Heart left ventricle (tissue), 16 donors: Measurements from ENCODE around the gene MKRN2OS. TPM values are rescaled to one million over a fixed set of nuclear protein-coding genes. Genes with fewer than 3 reads are reported as not detected.

Source experiments
- ATAC-seq, 4 donors: fragments of 200-7000 bp; cut with Tn5 transposase; one replicate each; pipeline ENCODE4 v1.9.1; 2020 to 2022; ENCODE audit warnings: moderate library complexity in 4 of 4, mild to moderate bottlenecking in 3 of 4, moderate number of reproducible peaks in 1 of 4
- DNase-seq, 5 donors: peaks; one replicate each; pipeline ENCODE4 v3.0.0-alpha.2; 2020
- H3K27ac ChIP-seq, 12 donors: fragments of 200-600 bp; sonication (generic) in 4 of 12; one replicate each; pipeline versions ENCODE4 v1.5.0 to v1.8.0; 2016 to 2022; ENCODE audit warnings: mild to moderate bottlenecking in 2 of 12
- H3K27me3 ChIP-seq, 9 donors: fragments of 200-600 bp; sonication (generic) in 2 of 9; one replicate each; pipeline versions ENCODE4 v1.5.1 to v1.8.0; 2016 to 2022; ENCODE audit warnings: mild to moderate bottlenecking in 3 of 9
- H3K36me3 ChIP-seq, 9 donors: fragments of 200-600 bp; sonication (generic) in 2 of 9; one replicate each; pipeline versions ENCODE4 v1.5.0 to v1.8.0; 2018 to 2022; ENCODE audit warnings: mild to moderate bottlenecking in 2 of 9
- H3K4me1 ChIP-seq, 12 donors: fragments of 200-600 bp; sonication (generic) in 4 of 12; one replicate each; pipeline versions ENCODE4 v1.5.0 to v1.8.0; 2016 to 2022; ENCODE audit warnings: mild to moderate bottlenecking in 3 of 12
- H3K4me3 ChIP-seq, 12 donors: fragments of 200-600 bp; sonication (generic) in 4 of 12; one replicate each; pipeline versions ENCODE4 v1.5.0 to v1.8.0; 2017 to 2022; ENCODE audit warnings: mild to moderate bottlenecking in 9 of 12, moderate library complexity in 4 of 12
- H3K9me3 ChIP-seq, 12 donors: fragments of 200-600 bp; sonication (generic) in 4 of 12; one replicate each; pipeline versions ENCODE4 v1.5.0 to v1.8.0; 2016 to 2022; ENCODE audit warnings: mild to moderate bottlenecking in 1 of 12
- POLR2A ChIP-seq, 2 donors: fragments of 450-650 bp; IDR thresholded peaks; one replicate each; pipeline ENCODE4 v1.6.1; 2017; ENCODE audit warnings: antibody characterized with exemption in 2 of 2, mild to moderate bottlenecking in 2 of 2, moderate library complexity in 2 of 2
- WGBS, 4 donors: extraction: QIAGEN DNeasy Blood & Tissue Kit in 2 of 4; methylation state at CpG; one replicate each; pipeline versions ENCODE4 v1.1.5 to v1.1.7; 2013 to 2018; 5-methylcytosine and 5-hydroxymethylcytosine counted together
- intact Hi-C, 10 donors: fragments of 100-400 bp; cut with DNase I; formaldehyde crosslinking; loops; one replicate each; pipeline versions ENCODE4 v1.11.1 to v1.14.2; 2022
- polyA plus RNA-seq, 2 donors: library from polyadenylated mRNA; stranded (reverse); fragments of 200-250 nt; gene quantifications; one replicate each; pipeline ENCODE4 v1.2.3, GENCODE V29; 2013
- total RNA-seq, 9 donors: library from RNA; depleted of rRNA in 2 of 9; stranded (reverse); fragments of >200 nt in 2 of 9; fragmentation: NEBNext Ultra II Directional in 3 of 9; extraction: Animal tissue kit (Norgen Biotek cat#: 25700) in 3 of 9; gene quantifications; one replicate each; pipeline versions ENCODE4 v1.1.0 to v1.2.4, GENCODE V29; 2016 to 2023
- TF ChIP-seq, protein P1 (sequence below), 12 donors: fragments of 200-600 bp; sonication (generic) in 4 of 12; IDR thresholded peaks; one replicate each; pipeline versions ENCODE4 v1.5.0 to v1.8.0; 2018 to 2022; ENCODE audit warnings: antibody characterized with exemption in 12 of 12, mild to moderate bottlenecking in 5 of 12
- donor health status: ischemic (EF 13 %, LVEDD 7.1; RV severe dilation, severe dysfunction).
- donor health status: healthy with polysubstance abuse.
- donor health status: DM: no; HTN: yes; CAD: no.
- donor health status: DM: no; HTN: no; CAD: no.
- donor health status: ischemic (EF 25% LVEDD 6.9; RV normal size, moderate dysfunction).
- donor health status: ischemic (EF 25% LVEDD 5.7; RV mildly dilated, moderate dysfunction).
- donor health status: healthy.
- donor health status: DM: yes; HTN: yes; CAD: no.
- donor health status: ischemic (EF 35%, LVEDD 5.7; RV mildly dilated, moderate dysfunction).
- donor health status: nonischemic (EF 11% LVEDD 7.7; RV severe dilation, severe dysfunction).
- donor health status: DM: yes; HTN: yes; CAD: no.
- donor health status: PGD.
- donor health status: ischemic (EF 29% LVEDD 5.4; RV normal size, mild dysfunction).
- donor health status: nonischemic (EF 23%, LVEDD 6.1; RV moderate dilation, normal function).

The MKRN2OS gene
- total and polyA plus RNA-seq, 11 donors, result 0.42 to 11.4 (median 1.1) TPM; not detected in 4

DNA sequence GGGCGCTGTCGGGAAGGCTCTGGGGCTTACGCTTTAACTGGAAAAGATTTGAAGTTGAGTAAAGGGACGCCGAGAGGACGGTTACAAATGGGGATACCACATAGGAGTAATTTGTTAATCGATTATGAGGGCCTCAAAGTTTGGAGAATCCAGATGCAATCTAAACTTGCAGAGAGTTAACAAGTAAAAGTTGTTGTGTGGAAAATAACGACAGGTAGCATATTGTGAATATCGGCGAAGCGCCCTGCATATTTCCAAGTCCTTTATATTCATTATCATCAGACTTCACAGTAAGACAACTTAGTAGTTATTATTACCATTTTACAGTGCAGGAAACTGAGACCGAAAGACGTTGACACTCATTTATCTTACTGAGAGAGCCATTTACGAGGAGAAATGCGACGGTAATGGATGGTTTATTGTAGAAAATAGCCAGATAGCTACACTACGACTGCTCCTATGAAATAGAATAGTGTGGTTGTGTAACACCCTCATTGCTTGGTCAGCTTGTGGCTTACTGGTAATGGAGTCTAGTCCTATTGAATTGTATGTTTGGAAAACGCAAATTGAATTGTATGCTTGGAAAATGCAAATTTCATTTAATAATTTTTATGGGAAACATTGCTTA, 12.3 kb upstream of the MKRN2OS start:
- ATAC-seq, result peak in 1 of 4 donors; percentile 20
- Histone ChIP-seq H3K4me1 (peaks cover 0 to 68% (median 53%) of the 10 kb centered on the region in 12 donors), H3K27ac (peak overlapping the region; percentile 91 to 99 (median 96)), H3K9me3 (no peaks in the 10 kb centered on the region), H3K4me3 (peak overlapping the region; percentile 66 to 96 (median 88)), H3K36me3 (no peaks in the 10 kb centered on the region), H3K27me3 (peaks cover 0 to 14% (median 0%) of the 10 kb centered on the region in 9 donors)
- TF ChIP-seq POLR2A (IDR thresholded peaks at IDR 0.05), result no peak
- TF ChIP-seq, protein P1, sequence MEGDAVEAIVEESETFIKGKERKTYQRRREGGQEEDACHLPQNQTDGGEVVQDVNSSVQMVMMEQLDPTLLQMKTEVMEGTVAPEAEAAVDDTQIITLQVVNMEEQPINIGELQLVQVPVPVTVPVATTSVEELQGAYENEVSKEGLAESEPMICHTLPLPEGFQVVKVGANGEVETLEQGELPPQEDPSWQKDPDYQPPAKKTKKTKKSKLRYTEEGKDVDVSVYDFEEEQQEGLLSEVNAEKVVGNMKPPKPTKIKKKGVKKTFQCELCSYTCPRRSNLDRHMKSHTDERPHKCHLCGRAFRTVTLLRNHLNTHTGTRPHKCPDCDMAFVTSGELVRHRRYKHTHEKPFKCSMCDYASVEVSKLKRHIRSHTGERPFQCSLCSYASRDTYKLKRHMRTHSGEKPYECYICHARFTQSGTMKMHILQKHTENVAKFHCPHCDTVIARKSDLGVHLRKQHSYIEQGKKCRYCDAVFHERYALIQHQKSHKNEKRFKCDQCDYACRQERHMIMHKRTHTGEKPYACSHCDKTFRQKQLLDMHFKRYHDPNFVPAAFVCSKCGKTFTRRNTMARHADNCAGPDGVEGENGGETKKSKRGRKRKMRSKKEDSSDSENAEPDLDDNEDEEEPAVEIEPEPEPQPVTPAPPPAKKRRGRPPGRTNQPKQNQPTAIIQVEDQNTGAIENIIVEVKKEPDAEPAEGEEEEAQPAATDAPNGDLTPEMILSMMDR (IDR thresholded peaks at IDR 0.05), result peak in 1 of 12 donors; percentile 6
- intact Hi-C loops, result loop anchor here in 6 of 10 donors (2.0 to 10.0 kb wide), 4 partner anchors 105 to 107 kb away; partner anchors contain the start of gene RAF1 (in 5 of the 6)
- no peak for DNase-seq
- 1 to 2% (median 1%) methylated on average over 18 of the region's 18 CpGs for WGBS, 4 donors

DNA sequence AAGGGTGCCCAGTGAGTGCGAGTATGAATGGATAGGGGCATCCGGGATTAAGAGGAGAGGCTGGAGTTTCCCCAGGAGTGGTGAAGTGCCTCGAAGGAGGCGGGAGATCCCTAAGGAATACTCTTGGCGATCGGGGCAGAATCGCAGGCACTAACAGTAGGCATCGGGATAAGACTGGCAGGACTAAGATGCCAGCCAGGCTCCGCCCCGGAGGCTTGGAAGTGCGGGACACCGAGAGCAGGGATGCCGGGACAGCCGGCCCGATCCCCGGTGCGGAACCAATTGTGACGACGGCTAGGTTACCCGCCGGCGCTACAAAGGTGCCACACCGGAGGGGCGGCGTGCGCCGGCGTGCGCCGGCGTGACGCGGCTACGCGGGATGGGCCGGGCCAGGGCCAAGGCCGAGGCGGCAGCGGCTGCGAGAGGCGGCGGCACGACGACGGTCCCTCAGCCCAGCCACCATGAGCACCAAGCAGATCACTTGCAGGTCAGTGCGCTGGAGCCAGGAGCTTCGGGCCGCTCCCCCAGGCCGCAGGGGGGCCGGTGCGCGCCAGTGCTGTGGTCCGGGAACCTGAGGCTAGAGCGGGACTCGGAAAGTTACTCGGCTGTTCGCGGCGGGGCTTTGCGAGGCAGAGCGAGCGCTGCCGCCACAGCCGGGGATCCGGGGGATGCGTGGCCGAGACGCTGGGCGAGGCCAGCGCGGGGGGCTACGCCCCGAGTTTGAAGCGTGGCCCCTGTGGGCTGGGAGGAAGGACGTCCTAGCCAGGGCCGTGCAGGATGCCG, 11.6 kb upstream of the MKRN2OS start, which contains the start of gene MKRN2:
Gene MKRN2, plus strand, starts transcription at position 398 of the 783 bp plus-strand sequence. Its CDS starts 64 bp downstream, at position 462.
- Histone ChIP-seq H3K9me3 (no peaks in the 10 kb centered on the region), H3K27ac (peak within 1 kb of the TSS; percentile 91 to 99 (median 96)), H3K4me3 (peak within 1 kb of the TSS; percentile 66 to 96 (median 88)), H3K4me1 (peaks cover 0 to 61% (median 46%) of the 10 kb centered on the region in 12 donors), H3K27me3 (peaks cover 0 to 17% (median 0%) of the 10 kb centered on the region in 9 donors), H3K36me3 (no peaks in the 10 kb centered on the region)
- peak; percentile 88 to 95 (median 89) for DNase-seq
- TF ChIP-seq POLR2A (IDR thresholded peaks at IDR 0.05), result peak; percentile 87 to 98
- TF ChIP-seq, protein P1 (IDR thresholded peaks at IDR 0.05), result peak in 2 of 12 donors; percentile 5 to 9
- intact Hi-C loops, result loop anchor here in 6 of 10 donors (2.0 to 10.0 kb wide), 4 partner anchors 105 to 108 kb away; partner anchors contain the start of gene RAF1 (in 5 of the 6)
- peak; percentile 74 to 98 (median 94) for ATAC-seq
- 0 to 1% (median 1%) methylated on average over 25 to 77 of the region's 77 CpGs for WGBS, 4 donors

DNA sequence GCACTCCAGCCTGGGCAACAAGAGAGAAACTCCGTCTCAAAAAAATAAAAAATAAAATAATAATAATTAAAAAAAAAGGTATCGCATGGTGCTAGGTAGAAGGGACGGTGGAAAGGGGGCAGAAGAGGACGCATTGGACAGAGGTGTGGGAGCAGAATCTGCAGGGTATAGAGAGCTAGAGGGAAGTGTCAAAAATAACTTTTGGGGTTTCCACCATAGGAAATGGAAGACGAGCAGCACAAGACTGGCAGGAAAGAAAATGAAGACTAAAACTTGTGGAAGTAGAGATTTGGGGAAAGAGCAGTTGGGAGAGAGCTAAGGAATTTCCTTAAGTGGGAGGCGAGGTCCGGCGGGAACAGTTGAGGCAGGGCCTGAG, 11.0 kb upstream of the MKRN2OS start:
- Histone ChIP-seq H3K36me3 (no peaks in the 10 kb centered on the region), H3K27me3 (peaks cover 0 to 17% (median 0%) of the 10 kb centered on the region in 9 donors), H3K4me3 (peak overlapping the region; percentile 66 to 96 (median 88)), H3K9me3 (no peaks in the 10 kb centered on the region), H3K4me1 (peaks cover 0 to 56% (median 44%) of the 10 kb centered on the region in 12 donors), H3K27ac (peak overlapping the region; percentile 5 to 99 (median 96))
- WGBS, 4 donors, result 1 to 3% (median 2%) methylated on average over 8 of the region's 8 CpGs
- TF ChIP-seq, protein P1 (IDR thresholded peaks at IDR 0.05), result no peak
- TF ChIP-seq POLR2A (IDR thresholded peaks at IDR 0.05), result no peak
- no peak for DNase-seq
- intact Hi-C loops, result loop anchor here in 6 of 10 donors (2.0 to 10.0 kb wide), 4 partner anchors 106 to 108 kb away; partner anchors contain the start of gene RAF1 (in 5 of the 6)
- ATAC-seq, result peak; percentile 8 to 17 (median 16)
